Sigmoid colon (tissue), 7 donors: ENCODE measurements around the gene NEU2. TPM values are rescaled to one million over a fixed set of nuclear protein-coding genes. Genes with fewer than 3 reads are reported as not detected.
A peak's percentile ranks its signal among the peaks of the same experiment; 100 is the strongest.

Experiments
- DNase-seq: peaks from one replicate; pipeline ENCODE4 v3.0.0-alpha.2; 2019
- H3K27ac ChIP-seq, 4 donors: fragments of 200-600 bp; sonication (generic); one replicate each; pipeline ENCODE4 v1.5.1; 2016 to 2019; ENCODE audit warnings: mild to moderate bottlenecking in 1 of 4
- H3K27me3 ChIP-seq, 3 donors: fragments of 200-600 bp; sonication (generic); one replicate each; pipeline ENCODE4 v1.5.1; 2019; ENCODE audit warnings: mild to moderate bottlenecking in 1 of 3
- H3K36me3 ChIP-seq, 4 donors: fragments of 200-600 bp; sonication (generic); one replicate each; pipeline ENCODE4 v1.5.1; 2016 to 2019
- H3K4me1 ChIP-seq, 4 donors: fragments of 200-600 bp; sonication (generic); one replicate each; pipeline ENCODE4 v1.5.1; 2017 to 2019
- H3K4me3 ChIP-seq, 4 donors: fragments of 200-600 bp; sonication (generic); one replicate each; pipeline ENCODE4 v1.5.1; 2017 to 2019; ENCODE audit warnings: mild to moderate bottlenecking in 2 of 4, moderate library complexity in 1 of 4
- H3K9me3 ChIP-seq, 4 donors: fragments of 200-600 bp in 3 of 4; sonication (generic) in 3 of 4; one replicate each; pipeline versions ENCODE4 v1.5.1 to v1.6.1; 2013 to 2019
- CTCF ChIP-seq, 4 experiments: fragments of 450-650 bp in 3 of 4; fragments of 200-600 bp in 1 of 4; IDR thresholded peaks; one replicate each; pipeline ENCODE4 v1.5.1; 2016 to 2019; ENCODE audit warnings: antibody characterized with exemption in 4 of 4, mild to moderate bottlenecking in 3 of 4, moderate library complexity in 2 of 4
- EP300 ChIP-seq, 4 donors: sonication (generic); formaldehyde crosslinking; IDR thresholded peaks; one replicate each; pipeline ENCODE4 v1.6.1; 2017; ENCODE audit warnings: antibody characterized with exemption in 4 of 4
- POLR2A ChIP-seq, 2 donors: fragments of 450-650 bp; IDR thresholded peaks; one replicate each; pipeline ENCODE4 v1.6.1; 2016; ENCODE audit warnings: antibody characterized with exemption in 2 of 2, mild to moderate bottlenecking in 2 of 2, moderate library complexity in 2 of 2
- POLR2AphosphoS5 ChIP-seq, 4 donors: sonication (generic); formaldehyde crosslinking; IDR thresholded peaks; one replicate each; pipeline ENCODE4 v1.6.1; 2017; ENCODE audit warnings: antibody characterized with exemption in 4 of 4
- WGBS, 2 donors: extraction: QIAGEN DNeasy Blood & Tissue Kit; methylation state at CpG; one replicate each; pipeline ENCODE4 v1.1.7; 2013; 5-methylcytosine and 5-hydroxymethylcytosine counted together
- intact Hi-C: fragments of 100-400 bp; cut with DNase I; formaldehyde crosslinking; loops from one replicate; pipeline ENCODE4 v1.15.1; 2023
- polyA plus RNA-seq, 3 donors: library from polyadenylated mRNA; stranded (reverse); fragments of 200-250 nt; gene quantifications; one replicate each; pipeline ENCODE4 v1.2.3, GENCODE V29; 2013
- total RNA-seq, 4 donors: library from RNA; depleted of rRNA; stranded (reverse); fragments of >200 nt; gene quantifications; one replicate each; pipeline ENCODE4 v1.1.0, GENCODE V29; 2016
- donor health status: healthy with polysubstance abuse.
- donor health status: Bipolar disorder and iron deficiency.
- donor health status: healthy.

NEU2 gene
- total and polyA plus RNA-seq, 7 donors: not detected

- no peaks in the 10 kb centered on the region for H3K9me3 ChIP-seq
- no peak for DNase-seq
- intact Hi-C loops: no loop called here
- no peak overlapping the region for H3K4me3 ChIP-seq
- 87 to 88% methylated on average over 4 of the region's 4 CpGs for WGBS, 2 donors
- no peak overlapping the region for H3K27ac ChIP-seq
- H3K36me3 ChIP-seq: no peaks in the 10 kb centered on the region
- TF ChIP-seq CTCF (IDR thresholded peaks at IDR 0.05): no peak
- TF ChIP-seq EP300 (IDR thresholded peaks at IDR 0.05): no peak
- TF ChIP-seq POLR2A (IDR thresholded peaks at IDR 0.05): no peak
- TF ChIP-seq POLR2AphosphoS5 (IDR thresholded peaks at IDR 0.05): no peak
- no peaks in the 10 kb centered on the region for H3K4me1 ChIP-seq
- peaks cover 0 to 5% (median 0%) of the 10 kb centered on the region in 3 donors for H3K27me3 ChIP-seq
Observed at GRCh38 chr2:233040571-233040970, 8.1 kb downstream of the NEU2 start.

- TF ChIP-seq EP300 (IDR thresholded peaks at IDR 0.05) (no peak), POLR2A (IDR thresholded peaks at IDR 0.05) (no peak), POLR2AphosphoS5 (IDR thresholded peaks at IDR 0.05) (no peak), CTCF (IDR thresholded peaks at IDR 0.05) (no peak)
- WGBS, 2 donors: 80 to 87% methylated on average over 10 of the region's 10 CpGs
- no peak overlapping the region for H3K4me3 ChIP-seq
- H3K4me1 ChIP-seq: no peaks in the 10 kb centered on the region
- no peaks in the 10 kb centered on the region for H3K36me3 ChIP-seq
- H3K9me3 ChIP-seq: no peaks in the 10 kb centered on the region
- H3K27me3 ChIP-seq: peaks cover 0 to 5% (median 0%) of the 10 kb centered on the region in 3 donors
- no peak overlapping the region for H3K27ac ChIP-seq
- intact Hi-C loops: no loop called here
- DNase-seq: peak; percentile 12
Observed at GRCh38 chr2:233041722-233042323, 9.4 kb downstream of the NEU2 start.

- Histone ChIP-seq H3K4me1 (no peaks in the 10 kb centered on the region), H3K27me3 (peaks cover 0 to 5% (median 0%) of the 10 kb centered on the region in 3 donors), H3K36me3 (no peaks in the 10 kb centered on the region), H3K4me3 (no peak overlapping the region), H3K9me3 (no peaks in the 10 kb centered on the region), H3K27ac (no peak overlapping the region)
- no peak for TF ChIP-seq POLR2A (IDR thresholded peaks at IDR 0.05)
- no peak for TF ChIP-seq CTCF (IDR thresholded peaks at IDR 0.05)
- no peak for TF ChIP-seq EP300 (IDR thresholded peaks at IDR 0.05)
- TF ChIP-seq POLR2AphosphoS5 (IDR thresholded peaks at IDR 0.05): no peak
- WGBS, 2 donors: 92% methylated on average over 9 of the region's 9 CpGs
- intact Hi-C loops: no loop called here
- no peak for DNase-seq
Observed at GRCh38 chr2:233042549-233042948, 10.1 kb downstream of the NEU2 start.

- H3K27ac ChIP-seq: no peak overlapping the region
- WGBS, 2 donors: 91 to 93% methylated on average over 9 of the region's 9 CpGs
- H3K4me1 ChIP-seq: no peaks in the 10 kb centered on the region
- DNase-seq: no peak
- H3K4me3 ChIP-seq: no peak overlapping the region
- no peak for TF ChIP-seq CTCF (IDR thresholded peaks at IDR 0.05)
- TF ChIP-seq POLR2A (IDR thresholded peaks at IDR 0.05): no peak
- TF ChIP-seq POLR2AphosphoS5 (IDR thresholded peaks at IDR 0.05): no peak
- TF ChIP-seq EP300 (IDR thresholded peaks at IDR 0.05): no peak
- no peaks in the 10 kb centered on the region for H3K27me3 ChIP-seq
- H3K36me3 ChIP-seq: no peaks in the 10 kb centered on the region
- H3K9me3 ChIP-seq: no peaks in the 10 kb centered on the region
- intact Hi-C loops: no loop called here
Observed at GRCh38 chr2:233044974-233045605, 12.6 kb downstream of the NEU2 start.
